NCI-H1417 (cell line): Measurements from ENCODE around the gene PTPRT.

Experiments
- DNase-seq, 3 experiments: peaks; one replicate each; lab custom pipeline; 2025; lab: John Stamatoyannopoulos, UW

PTPRT gene

GRCh38 chr20:42795111-42795695, 394.5 kb downstream of the PTPRT start:
- DNase-seq: peak; percentile 55 to 97 (median 85)

- DNase-seq: no peak
These were observed 397.7 kb downstream of the PTPRT start for GRCh38 chr20:42792052-42792451.

- DNase-seq: no peak
These were observed 399.6 kb downstream of the PTPRT start for GRCh38 chr20:42790111-42790510.

DNA sequence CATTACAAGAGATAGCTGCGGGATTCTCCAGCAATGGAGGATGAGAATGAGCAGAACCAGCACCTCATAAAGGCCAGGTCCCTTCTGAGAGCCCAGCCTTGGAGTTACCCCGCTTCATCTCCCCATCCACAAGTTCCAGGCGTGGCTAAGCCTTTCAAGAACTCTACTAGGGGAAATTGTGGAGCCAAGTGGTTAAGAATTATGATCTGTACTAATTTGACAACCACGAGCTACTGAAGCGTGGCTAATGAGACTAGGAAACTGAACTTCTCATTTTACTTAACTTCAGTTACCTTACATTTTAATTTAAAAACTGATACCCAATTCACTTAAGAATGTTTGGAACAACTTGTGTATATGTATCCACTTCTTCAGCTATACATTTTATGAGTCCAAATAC, 401.0 kb downstream of the PTPRT start:
- no peak for DNase-seq

DNA sequence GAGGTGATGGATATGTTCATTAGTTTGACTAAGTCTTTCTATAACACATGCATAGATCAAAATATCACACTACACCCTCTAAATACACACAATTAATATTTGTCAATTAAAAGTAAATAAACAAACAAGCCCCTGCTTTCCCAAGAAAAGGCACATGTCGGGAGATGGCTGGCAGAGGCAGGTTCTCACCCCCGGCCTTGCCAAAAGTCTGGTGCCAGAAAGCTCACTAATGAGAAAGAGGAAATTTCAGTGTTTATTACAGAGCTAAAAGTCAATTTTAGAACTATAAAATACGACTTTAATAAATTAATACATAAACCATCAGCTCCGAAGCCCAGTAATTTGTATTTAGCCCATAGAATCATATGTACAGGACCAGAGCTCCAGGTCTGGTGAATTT, 404.7 kb downstream of the PTPRT start:
- DNase-seq: no peak

GRCh38 chr20:42779216-42779615, 410.5 kb downstream of the PTPRT start:
- DNase-seq: peak in 2 of 3 experiments; percentile 16 to 48

- no peak for DNase-seq
These were observed 413.8 kb downstream of the PTPRT start for GRCh38 chr20:42775866-42776265.

DNA sequence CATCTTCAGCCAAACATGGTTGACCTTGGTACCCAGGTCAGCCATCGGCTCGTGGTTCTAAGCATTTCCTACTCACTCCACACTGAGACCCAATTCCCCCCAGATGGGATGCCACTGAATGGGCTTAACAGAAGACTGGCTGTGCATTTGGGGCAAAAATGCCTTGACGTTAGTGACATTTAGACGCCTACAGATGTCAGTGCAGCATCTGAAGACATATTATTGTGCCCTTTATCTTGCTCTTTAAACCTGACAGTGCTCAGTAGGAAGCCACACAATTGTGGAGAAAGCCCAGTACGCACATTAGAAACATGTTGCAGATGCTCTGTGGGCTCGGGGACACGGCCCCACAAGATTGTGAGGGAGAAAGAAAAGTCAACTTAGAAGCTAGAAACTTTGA, 414.7 kb downstream of the PTPRT start:
- no peak for DNase-seq

- no peak for DNase-seq
These were observed 426.7 kb downstream of the PTPRT start for GRCh38 chr20:42763015-42763414.

DNA sequence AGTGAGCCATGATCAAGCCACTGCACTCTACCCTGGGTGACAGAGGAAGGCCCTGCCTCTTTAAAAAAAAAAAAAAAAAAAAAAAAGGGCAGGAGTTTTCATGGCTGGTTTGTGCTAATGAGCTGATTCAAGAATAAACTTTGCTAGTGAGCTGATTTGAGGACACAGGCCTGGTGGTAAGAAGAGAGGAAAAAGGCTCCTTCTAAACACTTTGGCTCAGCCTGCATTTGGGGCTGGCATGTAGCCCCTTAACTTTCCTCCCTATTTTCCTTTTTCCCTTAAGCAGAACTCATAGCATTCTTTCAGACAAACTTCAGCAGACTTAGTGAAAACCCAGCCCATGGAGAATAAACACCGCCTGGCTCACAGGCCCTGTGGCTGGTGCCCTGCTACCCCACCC, 432.7 kb downstream of the PTPRT start:
- DNase-seq: no peak

- DNase-seq: peak in 1 of 3 experiments; percentile 10
These were observed 435.0 kb downstream of the PTPRT start for GRCh38 chr20:42754706-42755105.

GRCh38 chr20:42752620-42753019, 437.1 kb downstream of the PTPRT start:
- peak in 1 of 3 experiments; percentile 3 for DNase-seq

DNA sequence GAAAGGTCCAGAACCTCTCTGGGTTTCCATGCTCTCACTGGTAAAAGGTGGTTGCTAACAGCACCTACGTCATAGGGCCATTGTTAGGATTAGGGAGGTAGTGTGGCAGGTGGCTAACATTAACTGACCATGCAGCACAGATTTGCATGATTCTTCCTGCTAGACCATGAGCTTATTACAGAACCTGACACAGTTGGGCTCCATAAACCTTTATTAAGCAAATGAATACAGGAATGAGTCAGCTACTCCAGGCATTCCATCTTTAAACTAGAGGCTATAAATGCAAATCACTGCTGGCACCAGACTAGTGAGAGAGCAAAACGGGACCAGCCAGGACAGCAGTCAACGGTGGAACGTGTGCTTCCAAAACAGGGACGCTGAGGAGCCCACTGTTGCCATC, 440.1 kb downstream of the PTPRT start:
- DNase-seq: no peak

DNA sequence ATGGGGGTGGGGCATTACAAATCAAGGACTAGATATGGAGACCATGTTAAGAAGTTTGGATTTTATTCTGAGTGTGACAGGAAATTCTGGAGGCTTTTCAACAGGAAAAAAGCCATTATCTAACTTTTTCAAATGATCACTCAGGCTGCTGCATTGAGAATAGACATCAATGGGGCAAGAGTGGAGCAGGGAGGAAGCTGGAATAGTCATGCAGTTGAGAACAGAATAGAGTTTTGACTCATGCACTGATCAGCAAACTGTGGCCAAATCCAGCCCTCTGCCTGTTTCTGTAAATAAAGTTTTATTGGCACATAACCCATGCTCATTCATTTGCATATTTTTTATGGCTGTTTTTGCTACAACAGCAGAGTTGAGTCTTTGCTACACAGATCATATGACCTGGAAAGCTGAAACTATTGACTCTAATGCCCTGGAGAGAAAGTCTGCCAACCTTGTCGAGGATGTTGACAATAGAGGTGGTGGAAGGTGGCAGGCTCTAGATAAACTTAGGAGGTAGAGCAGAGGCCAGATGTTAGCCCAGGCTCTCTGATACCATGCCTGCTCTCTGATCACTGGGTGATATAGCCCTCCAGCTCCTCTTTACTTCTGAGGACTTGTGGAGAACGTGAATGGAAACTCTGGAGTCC, 441.8 kb downstream of the PTPRT start:
- no peak for DNase-seq

DNA sequence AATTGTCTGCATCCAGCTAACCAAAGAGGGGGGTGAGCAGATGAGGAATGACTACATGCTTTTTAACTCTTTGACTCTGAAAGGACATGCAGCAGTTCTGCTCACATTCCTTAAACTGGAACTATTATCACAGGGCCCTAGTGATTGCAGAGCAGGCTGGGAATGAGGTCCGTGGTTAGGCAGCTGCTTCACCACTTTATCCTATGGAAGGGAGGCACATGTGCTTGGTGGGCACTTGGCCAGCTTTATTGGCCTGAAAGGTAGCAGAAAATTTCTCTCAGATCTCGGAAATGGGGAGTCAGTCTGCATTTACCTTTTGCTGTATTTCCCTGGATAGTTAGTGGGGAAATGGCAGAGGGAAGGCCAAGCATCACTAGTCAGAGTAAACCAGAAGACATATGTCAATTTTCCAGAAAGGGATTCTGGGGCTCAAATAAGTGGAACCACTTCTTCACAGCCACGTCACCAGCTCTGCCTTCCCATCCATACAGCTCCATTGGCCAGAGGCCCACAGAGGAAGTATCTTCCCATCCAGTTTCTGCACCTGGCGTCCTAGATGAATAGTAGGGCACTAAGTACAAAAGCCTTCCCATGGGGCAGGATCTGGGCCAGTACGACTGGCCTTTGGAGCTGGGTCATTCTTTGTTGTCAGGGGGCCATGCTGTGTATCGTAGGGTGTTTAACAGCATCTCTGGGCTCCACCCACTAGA, 444.8 kb downstream of the PTPRT start:
- no peak for DNase-seq

- no peak for DNase-seq
These were observed 446.8 kb downstream of the PTPRT start for GRCh38 chr20:42742926-42743325.

GRCh38 chr20:42741906-42742305, 447.8 kb downstream of the PTPRT start:
- no peak for DNase-seq

DNA sequence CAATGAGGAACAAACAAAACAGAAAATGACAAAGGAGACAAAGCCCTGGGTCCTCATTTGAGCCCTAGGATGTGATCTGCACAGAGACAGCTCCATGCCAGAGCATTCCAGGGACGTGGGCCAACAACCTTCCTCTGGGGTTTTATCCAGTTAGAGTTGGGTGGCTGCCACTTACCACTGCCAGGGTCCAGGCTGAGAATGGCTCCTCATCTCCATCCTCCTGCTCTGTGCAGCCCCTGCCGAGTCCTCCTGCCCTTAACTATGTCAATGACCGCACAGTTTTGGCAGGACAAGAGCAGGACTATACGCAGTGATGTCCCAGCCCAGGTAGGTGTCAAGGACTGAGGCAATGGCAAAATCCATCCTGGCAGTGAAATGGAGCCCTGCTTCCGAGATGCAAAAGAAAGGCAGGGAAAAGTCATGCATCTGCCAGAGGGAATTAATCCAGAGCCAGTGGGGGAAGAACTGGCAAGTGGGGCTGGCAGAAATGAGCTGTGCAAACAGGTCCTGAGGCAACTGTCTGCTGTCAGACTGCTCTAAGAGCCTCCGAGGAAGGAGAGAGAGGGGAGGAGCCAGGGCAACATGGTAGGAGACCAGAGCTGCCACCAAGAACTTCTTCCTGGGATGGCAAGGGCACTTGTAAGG, 449.4 kb downstream of the PTPRT start:
- no peak for DNase-seq

- no peak for DNase-seq
These were observed 450.0 kb downstream of the PTPRT start for GRCh38 chr20:42739683-42740082.

DNA sequence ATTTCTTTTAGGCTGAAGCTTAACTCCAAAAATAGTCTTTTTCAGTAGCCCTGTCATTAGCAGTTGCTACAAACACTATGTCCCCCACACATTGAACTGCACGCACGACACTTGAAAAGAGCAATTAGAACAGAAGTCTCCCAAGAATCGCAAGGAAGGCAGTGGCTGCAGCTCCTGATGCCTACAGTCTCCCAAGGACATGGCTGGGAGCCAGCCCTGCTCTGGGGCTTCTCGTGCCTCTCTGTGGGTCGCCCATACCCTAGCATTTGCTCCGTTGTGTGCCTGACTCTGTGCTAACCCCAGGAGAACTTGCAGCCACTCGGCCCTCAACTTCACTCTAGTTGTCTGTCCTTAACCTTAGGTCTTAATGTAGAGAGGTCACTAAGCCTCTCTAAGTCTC, 454.2 kb downstream of the PTPRT start:
- no peak for DNase-seq

- peak in 1 of 3 experiments; percentile 6 for DNase-seq
These were observed 454.9 kb downstream of the PTPRT start for GRCh38 chr20:42734660-42735368.

- DNase-seq: peak in 1 of 3 experiments; percentile 23
These were observed 467.8 kb downstream of the PTPRT start for GRCh38 chr20:42721923-42722322.
